IMR-90 (cell line): Measurements from ENCODE around the gene ARHGAP21. TPM values are rescaled to one million over a fixed set of nuclear protein-coding genes. Genes with fewer than 3 reads are reported as not detected.

ENCODE experiments used
- ATAC-seq: fragments of 200-7000 bp; cut with Tn5 transposase; 2 replicates; pipeline ENCODE4 v1.9.1; 2020; ENCODE audit warnings: low read depth, mild to moderate bottlenecking, moderate library complexity
- BruUV-seq: library from RNA; stranded (reverse); fragments of 400-500 nt; replicated peaks from 2 replicates; lab custom pipeline; 2021; lab: Mats Ljungman, UMichigan
- CTCF ChIA-PET: fragments of 300-600 bp; formaldehyde crosslinking; extraction: SDS; loops from one replicate; lab custom pipeline; 2021; ENCODE audit warnings: antibody characterized with exemption; lab: Yijun Ruan, JAX
- POLR2A ChIA-PET: fragments of 300-600 bp; sonication (Branson Sonifier 250); formaldehyde crosslinking; loops from one replicate; lab custom pipeline; 2022; ENCODE audit warnings: antibody characterized with exemption; ENCODE audit not compliant: unreplicated experiment; lab: Charles Lee
- DNase-seq: peaks from one replicate; pipeline ENCODE4 v3.0.0; 2013
- H2AFZ ChIP-seq: replicated peaks from 2 replicates; pipeline ENCODE3; 2013; ENCODE audit warnings: low read length, mild to moderate bottlenecking; ENCODE audit not compliant: poor library complexity
- H2AK5ac ChIP-seq: 2 replicates; pipeline ENCODE4 v1.6.1; 2013; ENCODE audit warnings: low read depth, low read length, inconsistent platforms
- H2AK9ac ChIP-seq: replicated peaks from 2 replicates; pipeline ENCODE3; 2013; ENCODE audit warnings: mild to moderate bottlenecking, low read depth, low read length, moderate library complexity; ENCODE audit not compliant: poor library complexity
- H2BK120ac ChIP-seq: 2 replicates; pipeline ENCODE4 v1.6.1; 2013; ENCODE audit warnings: low read depth, low read length, inconsistent platforms
- H2BK15ac ChIP-seq: 3 replicates; pipeline ENCODE4 v1.6.1; 2013; ENCODE audit warnings: low read depth, low read length, inconsistent platforms
- H2BK20ac ChIP-seq: 2 replicates; pipeline ENCODE4 v1.6.1; 2013; ENCODE audit warnings: low read depth, mild to moderate bottlenecking, inconsistent platforms, low read length, moderate library complexity
- H2BK5ac ChIP-seq: 2 replicates; pipeline ENCODE4 v1.6.1; 2013; ENCODE audit warnings: mild to moderate bottlenecking, low read depth, low read length, inconsistent platforms; ENCODE audit not compliant: poor library complexity, severe bottlenecking
- H3K14ac ChIP-seq: replicated peaks from 2 replicates; pipeline ENCODE4 v1.6.1; 2013; ENCODE audit warnings: low read depth, low read length, inconsistent platforms
- H3K18ac ChIP-seq: 2 replicates; pipeline ENCODE4 v1.6.1; 2013; ENCODE audit warnings: low read depth, low read length, control low read depth
- H3K23ac ChIP-seq: 2 replicates; pipeline ENCODE4 v1.6.1; 2013; ENCODE audit warnings: low read depth, low read length, inconsistent platforms
- H3K27ac ChIP-seq: 2 replicates; pipeline ENCODE4 v1.5.1; 2013; ENCODE audit warnings: mild to moderate bottlenecking, control low read depth, low read length; ENCODE audit not compliant: insufficient read depth
- H3K27me3 ChIP-seq: 2 replicates; pipeline ENCODE4 v1.6.1; 2013; ENCODE audit warnings: low read length; ENCODE audit not compliant: control insufficient read depth, insufficient read depth
- H3K36me3 ChIP-seq: 2 replicates; pipeline ENCODE4 v1.6.1; 2013; ENCODE audit warnings: low read length, mixed read lengths; ENCODE audit not compliant: control insufficient read depth, insufficient read depth
- H3K4ac ChIP-seq: 2 replicates; pipeline ENCODE4 v1.6.1; 2013; ENCODE audit warnings: low read depth, low read length, inconsistent platforms
- H3K4me1 ChIP-seq: 2 replicates; pipeline ENCODE4 v1.6.1; 2013; ENCODE audit warnings: low read length, mixed read lengths; ENCODE audit not compliant: control insufficient read depth, insufficient read depth
- H3K4me2 ChIP-seq: 2 replicates; pipeline ENCODE4 v1.6.1; 2013; ENCODE audit warnings: low read depth, mild to moderate bottlenecking, control low read depth, low read length, moderate library complexity
- H3K4me3 ChIP-seq: 2 replicates; pipeline ENCODE4 v1.5.1; 2013; ENCODE audit warnings: low read depth, mild to moderate bottlenecking, control low read depth, low read length, moderate library complexity; ENCODE audit not compliant: insufficient read depth
- H3K56ac ChIP-seq: 2 replicates; pipeline ENCODE4 v1.6.1; 2013; ENCODE audit warnings: low read length, inconsistent platforms; ENCODE audit not compliant: insufficient read depth; ENCODE audit errors: extremely low read depth
- H3K79me1 ChIP-seq, 2 experiments: 2 replicates each; pipeline ENCODE4 v1.6.1; 2013; ENCODE audit warnings: low read length in 2 of 2, inconsistent platforms in 1 of 2, low read depth in 1 of 2
- H3K9ac ChIP-seq: 2 replicates; pipeline ENCODE4 v1.6.1; 2013; ENCODE audit warnings: low read depth, low read length, control low read depth
- H3K9me1 ChIP-seq: 2 replicates; pipeline ENCODE4 v1.6.1; 2013; ENCODE audit warnings: low read length, inconsistent platforms; ENCODE audit not compliant: insufficient read depth
- H3K9me3 ChIP-seq: 2 replicates; pipeline ENCODE4 v1.6.1; 2013; ENCODE audit warnings: low read length; ENCODE audit not compliant: control insufficient read depth, insufficient read depth
- H4K20me1 ChIP-seq: 2 replicates; pipeline ENCODE4 v1.6.1; 2013; ENCODE audit warnings: low read length, inconsistent platforms; ENCODE audit not compliant: insufficient read depth
- H4K5ac ChIP-seq: 2 replicates; pipeline ENCODE4 v1.6.1; 2013; ENCODE audit warnings: mild to moderate bottlenecking, low read depth, low read length, control low read depth
- H4K8ac ChIP-seq, 2 experiments: 2 replicates each; pipeline ENCODE4 v1.6.1; 2013; ENCODE audit warnings: low read depth in 2 of 2, low read length in 2 of 2, control low read depth in 1 of 2, inconsistent platforms in 1 of 2
- H4K91ac ChIP-seq: 2 replicates; pipeline ENCODE4 v1.6.1; 2013; ENCODE audit warnings: low read depth, low read length, inconsistent platforms; ENCODE audit not compliant: insufficient read depth
- BHLHE40 ChIP-seq: fragments of 150-350 bp; IDR thresholded peaks from 2 replicates; pipeline ENCODE4 v1.6.1; 2016; ENCODE audit warnings: mild to moderate bottlenecking, low read depth, low read length
- CHD1 ChIP-seq: IDR thresholded peaks from 2 replicates; pipeline ENCODE4 v1.6.1; 2012; ENCODE audit warnings: low read depth, low read length, improper control_type of control experiment
- CTCF ChIP-seq: conservative IDR thresholded peaks from 2 replicates; pipeline ENCODE4 v1.5.1; 2012; ENCODE audit warnings: mild to moderate bottlenecking, low read depth, low read length, improper control_type of control experiment
- ELK1 ChIP-seq: fragments of 150-350 bp; IDR thresholded peaks from 2 replicates; pipeline ENCODE4 v1.6.1; 2016; ENCODE audit warnings: low read depth, mild to moderate bottlenecking, low read length, moderate library complexity, borderline replicate concordance
- FOS ChIP-seq: fragments of 150-350 bp; IDR thresholded peaks from 2 replicates; pipeline ENCODE4 v1.6.1; 2016; ENCODE audit warnings: low read depth, low read length
- MAFK ChIP-seq: IDR thresholded peaks from 2 replicates; pipeline ENCODE4 v1.6.1; 2012; ENCODE audit warnings: low read depth, low read length, improper control_type of control experiment
- MAZ ChIP-seq: IDR thresholded peaks from 2 replicates; pipeline ENCODE4 v1.6.1; 2012; ENCODE audit warnings: low read depth, mild to moderate bottlenecking, low read length, improper control_type of control experiment, moderate library complexity, borderline replicate concordance
- MXI1 ChIP-seq: IDR thresholded peaks from 2 replicates; pipeline ENCODE4 v1.6.1; 2012; ENCODE audit warnings: low read depth, mild to moderate bottlenecking, low read length, moderate library complexity, borderline replicate concordance
- NFE2L2 ChIP-seq: fragments of 150-350 bp; IDR thresholded peaks from 2 replicates; pipeline ENCODE4 v1.6.1; 2016; ENCODE audit warnings: low read depth, mild to moderate bottlenecking, low read length
- POLR2A ChIP-seq: IDR thresholded peaks from 2 replicates; pipeline ENCODE4 v1.6.1; 2012; ENCODE audit warnings: mild to moderate bottlenecking, low read depth, low read length
- RCOR1 ChIP-seq: IDR thresholded peaks from 2 replicates; pipeline ENCODE4 v1.6.1; 2012; ENCODE audit warnings: mild to moderate bottlenecking, low read length, improper control_type of control experiment; ENCODE audit not compliant: insufficient replicate concordance
- RFX5 ChIP-seq: IDR thresholded peaks from 2 replicates; pipeline ENCODE4 v1.8.0; 2012; ENCODE audit warnings: low read depth, mild to moderate bottlenecking, low read length, moderate library complexity
- SMC3 ChIP-seq: fragments of 150-350 bp; IDR thresholded peaks from 2 replicates; pipeline ENCODE4 v1.6.1; 2016; ENCODE audit warnings: low read depth, mild to moderate bottlenecking, antibody characterized with exemption, low read length, moderate library complexity
- USF2 ChIP-seq: fragments of 150-350 bp; IDR thresholded peaks from 2 replicates; pipeline ENCODE4 v1.6.1; 2017; ENCODE audit warnings: mild to moderate bottlenecking, antibody characterized with exemption, low read length, low read depth
- WGBS, 2 experiments: methylation state at CpG; one replicate each; pipeline versions ENCODE4 v1.1.5 to v1.1.7; 2013; ENCODE audit warnings: missing lambda C conversion rate in 2 of 2; ENCODE audit not compliant: insufficient read length in 1 of 2; ENCODE audit errors: extremely low coverage in 2 of 2; 5-methylcytosine and 5-hydroxymethylcytosine counted together
- dilution Hi-C: fragments of 300-500 bp; cut with HindIII; formaldehyde crosslinking; loops from one replicate; pipeline ENCODE4 v1.14.3; 2018; ENCODE audit warnings: low sequenced_read_pairs; ENCODE audit not compliant: unreplicated experiment
- in situ Hi-C: fragments of 300-500 bp; cut with MboI; formaldehyde crosslinking; loops from 3 replicates; pipeline ENCODE4 v1.14.3; 2019; ENCODE audit warnings: low sequenced_read_pairs, inconsistent platforms, mixed read lengths
- intact Hi-C: fragments of 100-400 bp; cut with micrococcal nuclease; formaldehyde crosslinking; loops from 2 replicates; pipeline ENCODE4 v1.10.0; 2022
- polyA plus RNA-seq, 3 experiments: library from polyadenylated mRNA; depleted of rRNA; stranded (reverse); fragments of >200 nt; gene quantifications; 2 replicates each; pipeline ENCODE4 v1.2.3, GENCODE V29; 2012; ENCODE audit warnings: low replicate concordance in 1 of 3
- total RNA-seq: library from RNA; depleted of rRNA; stranded (reverse); fragments of >200 nt; gene quantifications from 2 replicates; pipeline ENCODE4 v1.2.3, GENCODE V29; 2012

Gene ARHGAP21
- total and polyA plus RNA-seq, 2 of the 4 experiments (the other 2 are of a cell fraction) = 43.3 to 94.3 TPM

- Histone ChIP-seq H3K56ac (no peak overlapping the region), H2BK20ac (no peak overlapping the region), H4K8ac (no peak overlapping the region), H3K79me1 (peaks cover 3 to 50% of the 10 kb centered on the region in 2 experiments; a peak in 3 of 4 replicates), H2AK5ac (no peak overlapping the region), H3K27me3 (no peaks in the 10 kb centered on the region), H3K9me3 (no peaks in the 10 kb centered on the region), H3K9ac (no peak overlapping the region), H3K14ac (no peak overlapping the region), H4K20me1 (peaks cover 52% of the 10 kb centered on the region; the same call in 1 of the 2 replicates), H4K5ac (no peak overlapping the region), H2BK5ac (no peak overlapping the region), H2AK9ac (no peak overlapping the region), H2BK15ac (no peak overlapping the region), H3K23ac (no peak overlapping the region), H3K36me3 (no peaks in the 10 kb centered on the region; the same call in 1 of the 2 replicates), H3K4ac (no peak overlapping the region), H3K4me3 (no peak overlapping the region), H3K27ac (no peak overlapping the region), H4K91ac (no peak overlapping the region), H3K9me1 (peaks cover 14% of the 10 kb centered on the region), H3K4me2 (no peak overlapping the region), H2BK120ac (no peak overlapping the region), H2AFZ (no peak overlapping the region), H3K4me1 (peaks cover 17% of the 10 kb centered on the region), H3K18ac (no peak overlapping the region)
- POLR2A ChIA-PET = no interaction called here
- no peak for TF ChIP-seq MAZ
- no peak for TF ChIP-seq FOS
- no peak for TF ChIP-seq NFE2L2
- no peak for TF ChIP-seq BHLHE40
- TF ChIP-seq POLR2A = no peak
- TF ChIP-seq RFX5 = no peak
- TF ChIP-seq CHD1 = no peak
- TF ChIP-seq MAFK = no peak
- no peak for TF ChIP-seq MXI1
- TF ChIP-seq CTCF = no peak
- no peak for TF ChIP-seq SMC3
- no peak for TF ChIP-seq ELK1
- TF ChIP-seq RCOR1 = no peak
- TF ChIP-seq USF2 = no peak
- ATAC-seq = no peak
- in situ Hi-C loops = loop anchor here (25.0 kb wide), 1 partner anchor 247 kb away; the partner anchor contains the start of gene PRTFDC1
- DNase-seq = no peak
- no TSS peak for BruUV-seq
- no CpG with 5 or more reads among the region's 5 CpGs for WGBS, 2 experiments
- CTCF ChIA-PET = interaction anchor here (0.9 kb wide), 1 partner anchor 30 kb away, joined by 3 read pairs; no protein-coding TSS in a partner anchor
- intact Hi-C loops = no loop called here
- dilution Hi-C loops = no loop called here
These were observed 8.4 kb downstream of the ARHGAP21 start for GRCh38 chr10:24715246-24715769.
